Osteoblast (primary cell): ENCODE measurements around the gene PTBP1. TPM values are rescaled to one million over a fixed set of nuclear protein-coding genes. Genes with fewer than 3 reads are reported as not detected.

Source experiments
- DNase-seq: peaks from one replicate; pipeline ENCODE4 v3.0.0; 2011; ENCODE audit warnings: low spot score, mixed read lengths; ENCODE audit not compliant: insufficient read length; ENCODE audit errors: missing footprints
- H2AFZ ChIP-seq: 2 replicates; pipeline ENCODE4 v1.6.0; 2011; ENCODE audit warnings: mild to moderate bottlenecking, low read length
- H3K27ac ChIP-seq: 2 replicates; pipeline ENCODE4 v1.5.1; 2011; ENCODE audit warnings: mild to moderate bottlenecking, low read depth, low read length, moderate library complexity
- H3K27me3 ChIP-seq: 2 replicates; pipeline ENCODE4 v1.6.0; 2012; ENCODE audit warnings: mild to moderate bottlenecking, control low read depth, inconsistent platforms, low read length, moderate library complexity; ENCODE audit not compliant: insufficient read depth
- H3K36me3 ChIP-seq: 2 replicates; pipeline ENCODE4 v1.5.1; 2011; ENCODE audit warnings: mild to moderate bottlenecking, low read length, control low read depth, moderate library complexity; ENCODE audit not compliant: insufficient read depth
- H3K4me1 ChIP-seq: 2 replicates; pipeline ENCODE4 v1.5.1; 2011; ENCODE audit warnings: mild to moderate bottlenecking, low read length, control low read depth, moderate library complexity; ENCODE audit not compliant: insufficient read depth
- H3K4me2 ChIP-seq: 2 replicates; pipeline ENCODE4 v1.6.0; 2011; ENCODE audit warnings: mild to moderate bottlenecking, low read length; ENCODE audit not compliant: insufficient read depth
- H3K4me3 ChIP-seq: fragments of 200-600 bp; sonication (generic); 3 replicates; pipeline ENCODE4 v1.5.1; 2012; ENCODE audit warnings: mild to moderate bottlenecking, low read length, inconsistent platforms; ENCODE audit not compliant: insufficient read depth
- H3K79me2 ChIP-seq: 2 replicates; pipeline ENCODE4 v1.6.0; 2012; ENCODE audit warnings: mild to moderate bottlenecking, low read length, control low read depth, inconsistent platforms; ENCODE audit not compliant: insufficient read depth
- H3K9me3 ChIP-seq: 2 replicates; pipeline ENCODE4 v1.5.1; 2011; ENCODE audit warnings: low read depth, low read length, control low read depth
- H4K20me1 ChIP-seq: 2 replicates; pipeline ENCODE4 v1.6.0; 2012; ENCODE audit warnings: mild to moderate bottlenecking, low read length, control low read depth; ENCODE audit not compliant: insufficient read depth
- total RNA-seq: library from RNA; depleted of rRNA; stranded (reverse); fragments of >200 nt; gene quantifications from 2 replicates; pipeline ENCODE4 v1.2.3, GENCODE V29; 2012
- TF ChIP-seq, protein P1 (sequence below): IDR thresholded peaks from 2 replicates; pipeline ENCODE4 v1.5.1; 2011; ENCODE audit warnings: mild to moderate bottlenecking, low read depth, low read length, moderate library complexity; ENCODE audit errors: extremely low read depth

Gene PTBP1
- total RNA-seq, 1 donor = 106 TPM

GRCh38 chr19:799076-799881 lies 2.0 kb downstream of the PTBP1 start:
- Histone ChIP-seq H4K20me1 (peaks cover 63% of the 10 kb centered on the region), H3K4me1 (peaks cover 41% of the 10 kb centered on the region), H3K79me2 (peaks cover 65% of the 10 kb centered on the region), H3K36me3 (peaks cover 43% of the 10 kb centered on the region), H3K4me3 (peak overlapping the region; percentile 85), H3K27ac (peak overlapping the region; percentile 85), H3K27me3 (no peaks in the 10 kb centered on the region), H3K4me2 (peak overlapping the region; percentile 88), H2AFZ (no peak overlapping the region), H3K9me3 (no peaks in the 10 kb centered on the region)
- DNase-seq = peak; percentile 90
- TF ChIP-seq, protein P1, sequence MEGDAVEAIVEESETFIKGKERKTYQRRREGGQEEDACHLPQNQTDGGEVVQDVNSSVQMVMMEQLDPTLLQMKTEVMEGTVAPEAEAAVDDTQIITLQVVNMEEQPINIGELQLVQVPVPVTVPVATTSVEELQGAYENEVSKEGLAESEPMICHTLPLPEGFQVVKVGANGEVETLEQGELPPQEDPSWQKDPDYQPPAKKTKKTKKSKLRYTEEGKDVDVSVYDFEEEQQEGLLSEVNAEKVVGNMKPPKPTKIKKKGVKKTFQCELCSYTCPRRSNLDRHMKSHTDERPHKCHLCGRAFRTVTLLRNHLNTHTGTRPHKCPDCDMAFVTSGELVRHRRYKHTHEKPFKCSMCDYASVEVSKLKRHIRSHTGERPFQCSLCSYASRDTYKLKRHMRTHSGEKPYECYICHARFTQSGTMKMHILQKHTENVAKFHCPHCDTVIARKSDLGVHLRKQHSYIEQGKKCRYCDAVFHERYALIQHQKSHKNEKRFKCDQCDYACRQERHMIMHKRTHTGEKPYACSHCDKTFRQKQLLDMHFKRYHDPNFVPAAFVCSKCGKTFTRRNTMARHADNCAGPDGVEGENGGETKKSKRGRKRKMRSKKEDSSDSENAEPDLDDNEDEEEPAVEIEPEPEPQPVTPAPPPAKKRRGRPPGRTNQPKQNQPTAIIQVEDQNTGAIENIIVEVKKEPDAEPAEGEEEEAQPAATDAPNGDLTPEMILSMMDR = peak; percentile 39

GRCh38 chr19:800360-801029 lies 3.2 kb downstream of the PTBP1 start:
- peaks cover 55% of the 10 kb centered on the region for H3K36me3 ChIP-seq
- H3K9me3 ChIP-seq = no peaks in the 10 kb centered on the region
- H3K27ac ChIP-seq = peak overlapping the region; percentile 77
- no peaks in the 10 kb centered on the region for H3K27me3 ChIP-seq
- H3K4me1 ChIP-seq = peaks cover 41% of the 10 kb centered on the region
- H3K79me2 ChIP-seq = peaks cover 77% of the 10 kb centered on the region
- peak overlapping the region; percentile 85 for H3K4me3 ChIP-seq
- peak overlapping the region; percentile 88 for H3K4me2 ChIP-seq
- no peak overlapping the region for H2AFZ ChIP-seq
- H4K20me1 ChIP-seq = peaks cover 75% of the 10 kb centered on the region
- TF ChIP-seq, protein P1 = no peak
- DNase-seq = peak; percentile 93

DNA sequence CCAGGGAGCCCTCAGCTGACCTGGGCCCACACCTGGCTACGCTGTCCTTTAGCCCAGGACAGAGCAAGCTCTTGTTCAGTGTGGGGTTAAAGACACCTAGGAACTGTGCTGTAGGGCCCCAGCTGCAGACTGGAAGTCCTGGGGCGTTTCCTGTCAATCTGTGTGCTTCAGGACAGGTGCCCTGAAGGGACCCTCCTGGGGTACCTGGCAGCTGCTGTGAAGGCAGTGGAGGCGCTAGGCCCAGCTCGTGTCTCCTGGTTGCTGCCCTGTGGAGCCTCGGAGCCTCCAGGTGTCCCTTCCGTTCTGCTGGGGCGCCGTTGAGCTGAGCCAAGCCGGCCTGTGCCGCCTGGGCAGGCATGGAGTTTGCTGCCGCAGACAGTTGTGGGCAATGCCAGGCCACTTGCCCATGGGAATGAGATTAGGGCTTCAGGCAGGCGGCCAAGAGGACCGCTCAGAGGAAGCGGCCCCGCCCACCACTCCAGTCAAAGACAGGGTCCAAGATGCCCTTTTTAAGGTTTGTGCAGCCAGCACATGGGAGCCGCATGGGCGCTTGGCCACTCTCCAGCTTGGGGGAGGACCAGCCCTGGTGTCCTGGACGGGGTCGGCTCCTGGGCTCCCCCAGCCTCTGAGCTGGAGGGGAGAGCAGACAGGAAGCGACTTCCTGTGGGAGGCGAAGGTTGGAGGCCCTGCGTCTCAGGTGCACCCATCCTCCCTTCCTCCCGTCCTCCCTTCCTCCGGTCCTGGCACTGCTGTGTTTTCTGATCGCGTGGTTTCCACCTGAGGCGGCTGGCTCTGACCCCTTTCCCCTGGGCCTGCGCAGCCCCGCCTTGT lies 4.0 kb downstream of the PTBP1 start:
- DNase-seq = peak; percentile 98
- TF ChIP-seq, protein P1 = no peak
- Histone ChIP-seq H2AFZ (no peak overlapping the region), H3K4me1 (peaks cover 41% of the 10 kb centered on the region), H3K79me2 (peaks cover 84% of the 10 kb centered on the region), H4K20me1 (peaks cover 81% of the 10 kb centered on the region), H3K4me2 (peak overlapping the region; percentile 88), H3K36me3 (peaks cover 62% of the 10 kb centered on the region), H3K27me3 (no peaks in the 10 kb centered on the region), H3K9me3 (no peaks in the 10 kb centered on the region), H3K27ac (peak overlapping the region; percentile 77), H3K4me3 (peak overlapping the region; percentile 85)
